Measurements from ENCODE around the gene SLC38A10.

Gene SLC38A10

GRCh38 chr17:81251709-81252301 is 43.3 kb downstream of the SLC38A10 start:
- peak; percentile 94 for DNase-seq

GRCh38 chr17:81251094-81251708 is 43.9 kb downstream of the SLC38A10 start:
- DNase-seq, result peak; percentile 68

GRCh38 chr17:81250286-81251093 is 44.6 kb downstream of the SLC38A10 start:
- DNase-seq, result peak; percentile 32

GRCh38 chr17:81249223-81250040 is 45.7 kb downstream of the SLC38A10 start:
- DNase-seq, result no peak

GRCh38 chr17:81248649-81249048 is 46.5 kb downstream of the SLC38A10 start:
- no peak for DNase-seq

- no peak for DNase-seq
These were observed 47.6 kb downstream of the SLC38A10 start for GRCh38 chr17:81247339-81247990.

GRCh38 chr17:81246679-81247338 is 48.3 kb downstream of the SLC38A10 start:
- DNase-seq, result no peak

GRCh38 chr17:81246343-81246670 is 48.8 kb downstream of the SLC38A10 start:
- no peak for DNase-seq

- no peak for DNase-seq
These were observed 49.3 kb downstream of the SLC38A10 start for GRCh38 chr17:81245665-81246342.

GRCh38 chr17:81245024-81245664 is 50.0 kb downstream of the SLC38A10 start:
- DNase-seq, result no peak

GRCh38 chr17:81244358-81245023 is 50.6 kb downstream of the SLC38A10 start:
- no peak for DNase-seq

GRCh38 chr17:81243333-81243664 is 51.8 kb downstream of the SLC38A10 start:
- no peak for DNase-seq

- no peak for DNase-seq
These were observed 52.4 kb downstream of the SLC38A10 start for GRCh38 chr17:81242421-81243332.

- peak; percentile 36 for DNase-seq
These were observed 53.3 kb downstream of the SLC38A10 start for GRCh38 chr17:81241648-81242420.

GRCh38 chr17:81241203-81241602 is 53.9 kb downstream of the SLC38A10 start:
- DNase-seq, result no peak

- DNase-seq, result no peak
These were observed 54.3 kb downstream of the SLC38A10 start for GRCh38 chr17:81240761-81241160.

- no peak for DNase-seq
These were observed 55.2 kb downstream of the SLC38A10 start for GRCh38 chr17:81239714-81240555.
